Activated CD8-positive, alpha-beta T cell treated with anti-CD3 and anti-CD28 coated beads for 36 hours (primary cell): ENCODE data around the gene NF1. TPM values are rescaled to one million over a fixed set of nuclear protein-coding genes. Genes with fewer than 3 reads are reported as not detected.

ENCODE experiments used
- ATAC-seq: fragments of 200-7000 bp; cut with Tn5 transposase; one replicate; pipeline ENCODE4 v1.10.0; 2021; ENCODE audit warnings: mild to moderate bottlenecking, moderate library complexity
- CTCF ChIA-PET: fragments of 350-600 bp; sonication (Branson Sonifier 250); formaldehyde crosslinking; loops from one replicate; lab custom pipeline; 2021; ENCODE audit warnings: antibody characterized with exemption; lab: Charles Lee
- POLR2A ChIA-PET: fragments of 350-600 bp; sonication (Branson Sonifier 250); formaldehyde crosslinking; loops from one replicate; lab custom pipeline; 2021; ENCODE audit warnings: antibody characterized with exemption; lab: Charles Lee
- DNase-seq: peaks from one replicate; pipeline ENCODE4 v3.0.0-alpha.2; 2020
- H3K27ac Mint-ChIP-seq: one replicate; pipeline ENCODE4 v1.8.0; 2021; ENCODE audit warnings: mild to moderate bottlenecking, mixed read lengths
- H3K27me3 Mint-ChIP-seq: one replicate; pipeline ENCODE4 v1.8.0; 2021; ENCODE audit warnings: mixed read lengths
- H3K36me3 Mint-ChIP-seq: one replicate; pipeline ENCODE4 v1.8.0; 2021; ENCODE audit warnings: low read depth, mixed read lengths
- H3K4me1 Mint-ChIP-seq: one replicate; pipeline ENCODE4 v1.8.0; 2021; ENCODE audit warnings: low read depth, mixed read lengths
- H3K4me3 Mint-ChIP-seq: one replicate; pipeline ENCODE4 v1.8.0; 2021; ENCODE audit warnings: mild to moderate bottlenecking, moderate library complexity, mixed read lengths
- H3K9me3 Mint-ChIP-seq: one replicate; pipeline ENCODE4 v1.8.0; 2021; ENCODE audit warnings: mixed read lengths
- CTCF ChIP-seq: fragments of 200-600 bp; IDR thresholded peaks from one replicate; pipeline ENCODE4 v1.8.0; 2022; ENCODE audit warnings: antibody characterized with exemption, mild to moderate bottlenecking
- intact Hi-C: fragments of 100-400 bp; cut with micrococcal nuclease; formaldehyde crosslinking; loops from one replicate; pipeline ENCODE4 v1.10.0; 2022
- total RNA-seq, 2 experiments: library from RNA; stranded (reverse); gene quantifications; one replicate each; pipeline ENCODE4 v1.2.3, GENCODE V29; 2021

NF1 gene
- total RNA-seq, 2 experiments from 2014 or later: 19.4 to 20.1 TPM

- H3K27ac Mint-ChIP-seq: no peak overlapping the region
- H3K27me3 Mint-ChIP-seq: peaks cover 2% of the 10 kb centered on the region
- no peaks in the 10 kb centered on the region for H3K9me3 Mint-ChIP-seq
- POLR2A ChIA-PET: interaction anchor here (0.8 kb wide), 1 partner anchor 175 kb away, joined by 4 read pairs; no protein-coding TSS in a partner anchor
- intact Hi-C loops: no loop called here
- no peaks in the 10 kb centered on the region for H3K36me3 Mint-ChIP-seq
- no peak for TF ChIP-seq CTCF
- H3K4me3 Mint-ChIP-seq: no peak overlapping the region
- DNase-seq (no peak), ATAC-seq (no peak)
- no peaks in the 10 kb centered on the region for H3K4me1 Mint-ChIP-seq
- CTCF ChIA-PET: interaction anchor here (0.6 to 1.2 kb wide), 2 partner anchors 121 to 186 kb away, joined by 3 to 4 read pairs; no protein-coding TSS in a partner anchor
Measured at GRCh38 chr17:31401456-31402254, 306.9 kb downstream of the NF1 start.

GRCh38 chr17:31404028-31404949, 309.5 kb downstream of the NF1 start:
- CTCF ChIA-PET: interaction anchor here (1.8 kb wide), 1 partner anchor 33 kb away, joined by 5 read pairs; no protein-coding TSS in a partner anchor
- ATAC-seq (no peak), DNase-seq (no peak)
- H3K27me3 Mint-ChIP-seq: no peaks in the 10 kb centered on the region
- POLR2A ChIA-PET: no interaction called here
- H3K36me3 Mint-ChIP-seq: no peaks in the 10 kb centered on the region
- H3K9me3 Mint-ChIP-seq: no peaks in the 10 kb centered on the region
- no peak overlapping the region for H3K4me3 Mint-ChIP-seq
- H3K27ac Mint-ChIP-seq: no peak overlapping the region
- no peak for TF ChIP-seq CTCF
- H3K4me1 Mint-ChIP-seq: no peaks in the 10 kb centered on the region
- intact Hi-C loops: no loop called here

GRCh38 chr17:31405890-31406371, 311.2 kb downstream of the NF1 start:
- ChIA-PET POLR2A (no interaction called here), CTCF (interaction anchor here (1.1 to 1.8 kb wide), 2 partner anchors 9 to 31 kb away, joined by 3 to 5 read pairs; no protein-coding TSS in a partner anchor)
- Mint-ChIP-seq H3K27me3 (no peaks in the 10 kb centered on the region), H3K4me3 (no peak overlapping the region), H3K9me3 (no peaks in the 10 kb centered on the region), H3K36me3 (no peaks in the 10 kb centered on the region), H3K27ac (no peak overlapping the region), H3K4me1 (no peaks in the 10 kb centered on the region)
- no peak for DNase-seq
- no peak for TF ChIP-seq CTCF
- intact Hi-C loops: no loop called here
- no peak for ATAC-seq

GRCh38 chr17:31408586-31408985, 313.8 kb downstream of the NF1 start:
- ChIA-PET CTCF (no interaction called here), POLR2A (no interaction called here)
- H3K9me3 Mint-ChIP-seq: no peaks in the 10 kb centered on the region
- intact Hi-C loops: no loop called here
- H3K4me1 Mint-ChIP-seq: no peaks in the 10 kb centered on the region
- H3K27ac Mint-ChIP-seq: no peak overlapping the region
- no peaks in the 10 kb centered on the region for H3K27me3 Mint-ChIP-seq
- H3K4me3 Mint-ChIP-seq: no peak overlapping the region
- no peak for TF ChIP-seq CTCF
- DNase-seq (no peak), ATAC-seq (no peak)
- no peaks in the 10 kb centered on the region for H3K36me3 Mint-ChIP-seq
